ENCODE results near the gene LRRC26.

The LRRC26 gene, protein sequence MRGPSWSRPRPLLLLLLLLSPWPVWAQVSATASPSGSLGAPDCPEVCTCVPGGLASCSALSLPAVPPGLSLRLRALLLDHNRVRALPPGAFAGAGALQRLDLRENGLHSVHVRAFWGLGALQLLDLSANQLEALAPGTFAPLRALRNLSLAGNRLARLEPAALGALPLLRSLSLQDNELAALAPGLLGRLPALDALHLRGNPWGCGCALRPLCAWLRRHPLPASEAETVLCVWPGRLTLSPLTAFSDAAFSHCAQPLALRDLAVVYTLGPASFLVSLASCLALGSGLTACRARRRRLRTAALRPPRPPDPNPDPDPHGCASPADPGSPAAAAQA

DNA sequence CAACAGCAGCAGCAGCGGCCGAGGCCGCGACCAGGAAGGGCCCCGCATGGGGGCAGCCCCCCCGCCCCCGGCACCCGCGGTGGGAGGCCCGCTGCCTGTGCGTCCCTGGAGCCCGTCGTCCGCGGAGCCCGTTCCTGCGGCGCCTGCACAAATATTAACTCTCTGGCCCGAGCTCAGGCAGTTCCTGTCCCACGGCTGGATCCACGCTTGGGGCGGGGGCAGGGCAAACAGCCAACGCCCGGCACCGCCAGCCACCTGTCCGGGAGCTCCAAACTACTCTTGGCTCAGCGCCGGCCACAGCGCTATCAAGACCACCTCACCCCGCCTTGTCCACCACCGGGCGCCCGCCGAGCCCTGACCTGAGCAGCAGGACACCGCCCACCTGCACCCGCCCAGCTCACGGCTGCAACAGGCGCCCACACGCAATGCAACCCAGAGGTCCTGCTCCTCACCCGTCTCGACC lies at the start of gene LRRC26:
LRRC26 (minus strand) TSS at position 156 of the 463 bp plus-strand sequence; CDS start at position 48, 108 bp downstream.
- no peak for FAIRE-seq

DNA sequence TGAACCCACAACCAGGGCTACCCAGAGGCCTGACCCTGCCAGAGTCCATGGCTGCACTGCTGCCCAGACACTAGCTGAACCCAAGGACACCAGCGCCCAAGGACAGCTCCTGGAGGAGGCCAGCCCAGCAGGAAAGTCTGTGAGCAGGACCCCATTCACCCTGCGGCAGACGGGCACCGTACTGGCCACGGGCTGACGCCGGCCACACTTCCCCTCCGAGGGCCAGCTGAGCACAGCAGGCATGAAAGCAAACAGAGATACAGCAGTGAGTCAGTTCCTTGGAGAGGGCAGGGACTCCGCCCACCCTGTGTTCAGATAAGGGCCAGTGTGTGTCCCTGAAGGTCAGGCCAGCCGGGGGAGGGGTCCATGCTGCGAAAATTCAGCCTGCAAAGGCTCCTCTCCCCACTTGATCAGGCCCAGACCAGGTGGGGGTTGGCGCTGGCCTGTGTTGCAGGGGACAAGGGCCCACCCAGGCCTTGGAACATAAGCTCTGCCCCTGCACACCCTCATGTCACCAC lies 49.0 kb upstream of the LRRC26 start:
- FAIRE-seq, result no peak

DNA sequence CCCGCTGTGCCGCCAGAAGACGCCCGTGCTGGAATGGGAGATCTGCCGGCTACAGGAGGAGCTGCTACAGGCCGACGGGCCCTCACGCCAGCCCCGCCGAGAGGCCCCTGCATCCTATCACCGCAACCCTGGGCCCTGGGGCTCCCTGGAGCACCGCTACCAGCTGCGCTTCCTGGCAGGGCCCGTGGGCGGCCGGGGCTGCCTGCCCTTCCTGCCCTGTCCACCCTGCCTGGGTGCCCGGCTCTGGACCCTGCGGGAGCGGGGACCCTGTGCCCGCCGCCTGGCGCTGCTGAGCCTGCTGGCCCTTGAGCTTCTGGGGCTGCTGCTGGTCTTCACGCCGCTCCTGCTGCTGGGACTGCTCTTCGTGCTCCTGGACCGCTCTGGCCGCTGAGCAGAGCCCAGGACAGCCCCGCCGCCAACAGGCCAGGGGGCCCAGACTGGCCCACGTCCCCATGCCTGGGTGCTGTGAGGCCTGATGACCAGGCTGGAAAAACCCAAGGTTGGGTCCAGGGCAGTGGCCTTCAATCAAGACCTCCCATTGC lies 48.4 kb upstream of the LRRC26 start:
- no peak for FAIRE-seq

DNA sequence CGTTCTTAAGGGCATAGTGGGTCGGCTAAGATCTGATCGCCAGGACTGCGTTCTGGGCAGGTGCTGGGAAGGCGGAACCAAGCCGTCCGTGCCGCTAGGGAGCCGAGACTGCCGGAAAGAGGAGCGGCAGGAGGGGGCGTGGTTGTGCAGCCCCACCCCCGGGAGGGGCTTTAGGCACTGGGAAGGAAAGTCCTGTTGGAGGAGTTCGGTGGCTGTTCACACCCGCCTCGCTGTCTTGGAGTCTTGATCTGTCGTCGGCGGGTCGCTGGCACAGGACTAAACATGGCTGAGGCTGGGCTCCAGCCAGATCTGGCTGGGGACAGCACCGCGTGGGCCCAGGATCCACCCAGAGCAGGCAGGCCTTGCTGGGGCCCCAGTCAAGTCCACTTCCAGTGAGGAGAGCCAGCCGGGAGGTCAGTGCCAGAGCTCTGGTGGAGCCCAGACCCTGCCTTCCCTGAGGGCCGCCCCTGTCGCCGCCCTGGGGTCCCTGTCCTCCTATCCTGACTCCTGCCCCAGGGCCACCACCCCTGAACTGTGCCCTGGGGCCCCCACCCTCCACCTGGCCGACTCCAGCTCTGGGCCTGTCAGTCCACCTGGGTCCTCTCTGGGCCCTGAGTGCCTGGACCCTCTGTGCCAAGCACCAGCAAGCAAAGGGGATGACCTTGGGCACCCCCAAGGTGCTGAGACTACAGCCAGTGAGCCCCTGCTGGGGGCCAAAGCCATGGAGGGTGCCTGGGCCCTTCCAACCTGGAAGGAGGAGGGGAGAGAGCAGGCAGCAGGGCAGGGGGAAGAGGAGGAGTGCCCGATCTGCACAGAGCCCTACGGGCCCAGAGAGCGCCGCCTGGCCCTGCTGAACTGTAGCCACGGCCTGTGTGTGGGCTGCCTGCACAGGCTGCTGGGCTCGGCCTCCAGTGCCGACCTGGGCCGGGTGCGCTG lies 47.7 kb upstream of the LRRC26 start:
- no peak for FAIRE-seq

DNA sequence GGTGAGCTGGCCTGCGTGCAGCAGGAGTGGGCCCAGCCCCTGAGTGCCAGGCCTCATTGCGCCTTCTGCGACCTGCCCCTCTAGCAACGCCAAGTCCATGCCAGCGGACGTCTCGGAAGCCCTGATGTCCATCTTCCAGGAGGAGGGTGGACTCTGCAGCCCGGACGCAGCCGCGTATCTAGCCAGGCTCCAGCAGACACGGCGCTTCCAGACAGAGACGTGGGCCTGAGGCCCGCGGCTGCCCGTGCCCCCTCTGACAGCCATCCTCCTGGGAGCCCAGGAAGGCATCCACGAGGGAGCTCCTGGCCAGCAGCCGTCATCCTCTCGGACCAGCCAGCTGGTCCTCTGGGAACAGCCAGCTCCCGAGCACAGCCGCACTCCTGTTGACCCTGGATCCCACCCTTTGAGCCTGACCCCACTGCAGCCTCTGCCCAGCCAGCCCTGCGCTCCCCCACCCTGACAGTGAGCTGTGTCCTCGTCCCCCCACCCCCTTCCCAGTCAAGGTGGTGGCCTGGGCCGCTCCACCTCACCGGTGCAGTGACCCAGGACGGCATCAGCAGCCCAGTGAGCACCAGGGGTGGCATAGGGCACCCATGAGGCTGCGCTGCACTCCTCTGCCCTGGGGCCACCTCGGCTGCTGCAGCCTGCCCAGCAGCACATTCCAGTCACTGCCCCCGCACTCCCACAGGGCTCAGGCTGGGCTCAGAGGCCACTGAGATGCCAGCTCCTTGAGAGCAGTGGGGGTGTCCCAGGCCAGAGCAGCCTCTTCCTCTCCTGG lies 46.5 kb upstream of the LRRC26 start:
- FAIRE-seq, result no peak

DNA sequence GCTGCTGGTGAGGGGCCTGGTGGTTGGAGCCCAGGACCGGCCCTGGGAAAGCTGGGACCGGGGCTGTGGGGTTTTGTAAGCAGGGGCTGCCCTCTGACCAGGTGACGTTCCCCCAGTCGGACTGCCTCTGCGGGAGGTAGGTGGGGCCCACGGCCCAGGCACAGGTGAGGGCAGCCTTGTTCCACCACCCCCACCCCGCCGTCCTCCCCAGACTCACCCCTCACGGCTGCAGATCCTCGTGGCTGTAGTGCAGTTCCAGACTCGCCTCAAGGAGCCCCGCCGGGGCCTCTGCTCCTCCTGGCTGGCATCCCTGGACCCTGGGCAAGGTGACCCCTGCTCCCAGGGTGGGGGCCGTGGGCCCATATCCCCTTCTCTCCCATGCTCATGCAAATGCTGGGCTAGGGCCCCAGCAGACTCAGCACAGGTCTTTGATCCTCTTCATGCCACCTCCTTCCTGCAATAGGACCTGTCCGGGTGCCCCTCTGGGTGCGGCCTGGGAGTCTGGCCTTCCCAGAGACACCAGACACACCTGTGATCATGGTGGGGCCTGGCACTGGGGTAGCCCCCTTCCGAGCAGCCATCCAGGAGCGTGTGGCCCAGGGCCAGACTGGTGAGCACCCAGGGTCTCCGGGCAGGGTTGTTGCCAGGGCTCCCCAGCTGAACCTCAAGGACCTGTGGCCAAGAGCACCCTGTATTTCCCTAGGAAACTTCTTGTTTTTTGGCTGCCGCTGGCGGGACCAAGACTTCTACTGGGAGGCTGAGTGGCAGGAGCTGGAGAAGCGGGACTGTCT lies 45.5 kb upstream of the LRRC26 start:
- no peak for FAIRE-seq

DNA sequence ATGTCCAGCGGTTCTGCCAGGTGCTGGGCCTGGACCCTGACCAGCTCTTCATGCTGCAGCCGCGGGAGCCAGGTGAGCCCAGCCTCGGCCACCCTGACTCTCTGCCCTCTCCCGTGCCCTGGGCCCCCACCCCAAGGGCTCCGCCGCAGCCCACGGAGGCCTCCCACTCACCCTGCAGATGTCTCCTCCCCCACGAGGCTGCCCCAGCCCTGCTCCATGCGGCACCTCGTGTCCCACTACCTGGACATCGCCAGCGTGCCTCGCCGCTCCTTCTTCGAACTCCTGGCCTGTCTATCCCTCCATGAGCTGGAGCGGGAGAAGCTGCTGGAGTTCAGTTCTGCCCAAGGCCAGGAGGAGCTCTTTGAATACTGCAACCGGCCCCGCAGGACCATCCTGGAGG lies 44.8 kb upstream of the LRRC26 start:
- FAIRE-seq, result no peak

DNA sequence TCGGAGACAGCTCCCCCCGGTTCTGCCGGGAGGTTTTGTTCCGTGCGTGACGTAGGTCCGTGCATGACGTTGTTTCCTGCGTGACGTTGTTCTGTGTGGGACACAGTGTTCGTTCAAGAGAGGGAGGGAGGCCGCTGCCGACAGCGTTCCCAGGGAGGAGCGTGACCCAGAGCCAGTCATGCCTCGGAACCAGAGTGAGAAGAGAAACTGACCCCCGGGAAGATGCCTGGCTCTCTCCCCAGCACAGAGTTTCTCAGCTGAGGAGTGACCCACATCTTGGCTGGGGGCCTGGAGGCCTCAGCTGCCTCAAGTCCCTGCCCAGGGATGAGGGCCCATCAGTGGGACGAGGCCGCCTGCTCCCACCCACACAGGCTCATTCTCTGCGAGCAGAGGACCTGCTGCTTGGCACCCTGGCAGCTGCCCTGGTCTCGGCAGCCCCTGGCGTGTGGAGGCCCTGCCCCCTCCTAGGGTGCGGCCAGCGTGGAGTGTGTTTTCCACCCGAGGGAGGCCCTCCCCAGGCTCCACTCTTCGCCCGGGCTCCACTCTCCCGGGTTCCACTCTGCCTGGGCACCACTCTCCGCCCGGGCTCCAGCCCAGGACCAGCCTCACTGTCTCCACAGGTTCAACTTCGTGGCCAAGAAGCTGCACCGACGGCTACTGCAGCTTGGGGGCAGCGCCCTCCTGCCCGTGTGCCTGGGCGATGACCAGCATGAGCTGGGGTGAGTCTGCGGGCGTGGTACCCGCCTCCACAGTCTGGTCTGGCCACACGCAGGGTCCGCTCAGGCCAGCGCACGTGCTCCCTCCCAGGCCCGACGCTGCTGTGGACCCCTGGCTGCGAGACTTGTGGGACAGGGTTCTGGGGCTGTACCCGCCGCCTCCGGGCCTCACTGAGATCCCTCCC lies 43.6 kb upstream of the LRRC26 start:
- FAIRE-seq, result no peak

DNA sequence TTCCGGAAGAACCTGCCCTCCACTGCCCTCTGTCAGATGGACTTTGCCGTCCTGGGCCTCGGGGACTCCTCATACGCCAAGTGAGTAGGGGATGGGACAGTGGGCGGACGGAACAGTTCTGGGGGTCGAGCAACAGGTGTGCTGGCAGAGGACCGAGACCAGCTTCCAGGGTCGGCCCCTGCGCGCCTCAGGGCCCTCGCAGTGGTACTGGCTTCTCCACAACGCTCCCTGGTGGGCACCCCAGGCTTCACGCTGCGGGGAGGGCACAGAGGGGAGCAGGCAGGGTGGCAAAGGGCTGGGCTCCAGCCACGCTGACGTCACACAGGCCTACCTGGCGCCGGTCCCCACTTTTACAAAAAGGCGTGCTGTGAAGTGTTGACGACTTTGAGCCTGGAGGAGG lies 42.7 kb upstream of the LRRC26 start:
- FAIRE-seq, result no peak

DNA sequence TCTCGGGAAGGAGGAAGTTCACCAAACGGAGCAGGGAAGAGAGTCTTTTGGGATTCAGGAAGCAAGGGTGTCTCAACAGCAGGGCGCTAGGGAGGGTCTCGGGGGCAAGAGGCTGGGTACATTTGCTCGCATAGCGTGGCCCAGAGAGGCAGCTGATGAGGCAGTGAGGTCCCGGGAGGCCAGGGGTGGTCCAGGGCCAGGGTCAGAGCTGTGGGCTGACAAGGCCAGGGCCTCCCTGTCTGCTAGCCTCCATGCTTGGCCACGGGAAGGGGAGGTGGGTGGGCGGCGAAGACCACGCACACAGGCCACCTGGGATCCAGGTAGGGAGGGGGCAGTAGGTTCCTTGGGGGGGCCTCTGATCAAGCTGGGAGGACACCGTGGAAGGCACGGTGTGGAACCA lies 41.7 kb upstream of the LRRC26 start:
- no peak for FAIRE-seq

DNA sequence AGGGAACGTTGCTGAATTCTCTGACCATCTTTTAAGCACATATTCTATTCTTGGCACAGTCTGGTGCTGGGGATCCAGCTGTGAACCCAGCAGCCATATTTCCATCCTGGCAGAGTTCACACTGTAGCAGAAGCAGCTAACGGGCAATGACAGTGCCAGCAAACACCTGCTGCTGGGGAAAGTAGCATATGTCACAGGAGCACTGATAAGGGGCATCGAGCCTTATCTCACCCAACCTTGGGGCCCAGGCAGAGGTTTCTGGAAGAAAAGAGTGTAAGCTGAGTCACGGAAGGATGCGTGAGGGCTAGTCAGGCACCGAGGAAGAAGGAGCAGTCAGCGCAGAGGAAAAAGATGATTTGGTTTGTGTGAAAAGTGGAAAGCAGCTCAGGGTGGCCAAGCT lies 36.8 kb upstream of the LRRC26 start:
- no peak for FAIRE-seq

DNA sequence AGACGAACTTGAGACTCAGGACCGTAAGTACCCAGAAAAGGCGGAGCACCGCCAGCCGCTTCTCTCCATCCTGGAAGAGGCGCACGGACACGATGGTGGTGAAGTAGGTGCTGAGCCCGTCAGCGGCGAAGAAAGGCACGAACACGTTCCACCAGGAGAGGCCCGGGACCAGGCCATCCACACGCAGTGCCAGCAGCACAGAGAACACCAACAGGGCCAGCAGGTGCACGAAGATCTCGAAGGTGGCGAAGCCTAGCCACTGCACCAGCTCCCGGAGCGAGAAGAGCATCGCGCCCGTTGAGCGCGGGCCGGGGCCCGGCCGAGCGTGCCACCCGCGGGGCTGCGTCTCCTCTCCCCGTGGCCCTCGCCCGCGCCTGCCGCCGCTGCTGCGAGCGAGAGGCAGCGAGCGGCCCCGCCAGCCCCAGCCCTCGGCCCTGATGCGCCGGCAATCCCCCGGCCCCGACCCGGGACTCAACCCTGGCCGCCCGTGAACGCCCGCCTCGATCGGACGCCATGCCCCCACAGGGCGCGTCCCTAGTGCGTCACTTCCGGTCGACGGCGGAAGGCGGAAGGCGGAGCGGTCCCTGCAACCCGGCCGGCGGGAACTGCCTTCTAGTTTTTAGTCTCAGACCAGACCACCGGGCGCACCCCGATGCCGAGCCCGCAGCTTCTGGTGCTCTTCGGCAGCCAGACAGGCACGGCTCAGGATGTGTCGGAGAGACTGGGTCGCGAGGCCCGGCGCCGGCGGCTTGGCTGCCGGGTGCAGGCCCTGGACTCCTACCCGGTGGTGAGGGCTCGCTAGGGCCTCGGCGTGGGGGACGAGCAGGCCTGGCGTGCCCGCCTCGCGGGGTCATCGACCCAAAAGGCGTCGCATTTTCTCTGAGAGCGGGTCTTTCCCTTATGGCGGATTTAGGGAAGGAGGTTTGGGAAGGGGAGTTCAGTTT lies 35.5 kb upstream of the LRRC26 start, which contains the start of the genes NDOR1 and TMEM203:
NDOR1 (plus strand) TSS at position 575 of the 944 bp plus-strand sequence; CDS start at position 653, 78 bp downstream.
TMEM203 (minus strand) TSS at position 523 of the 944 bp plus-strand sequence; CDS start at position 289, 234 bp downstream.
- FAIRE-seq, result no peak

DNA sequence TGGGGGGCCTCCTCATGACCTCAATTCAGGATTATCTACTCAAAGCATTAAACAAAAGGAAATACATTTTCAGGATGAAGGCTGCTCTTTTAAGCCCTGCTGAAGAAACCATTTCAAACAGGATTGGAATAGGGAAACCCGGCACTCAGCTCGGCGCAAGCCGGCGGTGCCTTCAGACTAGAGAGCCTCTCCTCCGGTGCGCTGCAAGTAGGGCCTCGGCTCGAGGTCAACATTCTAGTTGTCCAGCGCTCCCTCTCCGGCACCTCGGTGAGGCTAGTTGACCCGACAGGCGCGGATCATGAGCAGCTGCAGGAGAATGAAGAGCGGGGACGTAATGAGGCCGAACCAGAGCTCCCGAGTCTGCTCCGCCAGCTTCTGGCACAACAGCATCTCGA lies 34.9 kb upstream of the LRRC26 start:
- FAIRE-seq, result no peak

DNA sequence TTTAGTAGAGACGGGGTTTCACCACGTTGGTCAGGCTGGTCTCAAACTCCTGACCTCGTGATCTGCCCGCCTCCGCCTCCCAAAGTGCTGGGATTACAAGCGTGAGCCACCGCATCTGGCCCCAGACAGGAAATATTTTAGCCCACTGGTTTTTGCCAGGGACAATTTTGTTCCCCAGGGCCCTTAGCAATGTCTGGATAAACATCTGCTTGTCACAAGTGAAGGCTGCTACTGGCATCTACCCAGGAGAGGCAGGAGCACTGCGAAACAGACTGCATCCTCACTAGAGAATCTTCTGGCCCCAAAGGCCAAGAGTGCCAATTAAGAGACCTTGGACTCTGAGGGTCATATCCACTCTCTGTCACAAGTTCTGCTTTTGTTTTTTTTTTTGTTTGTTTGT lies 33.1 kb upstream of the LRRC26 start:
- FAIRE-seq, result no peak

DNA sequence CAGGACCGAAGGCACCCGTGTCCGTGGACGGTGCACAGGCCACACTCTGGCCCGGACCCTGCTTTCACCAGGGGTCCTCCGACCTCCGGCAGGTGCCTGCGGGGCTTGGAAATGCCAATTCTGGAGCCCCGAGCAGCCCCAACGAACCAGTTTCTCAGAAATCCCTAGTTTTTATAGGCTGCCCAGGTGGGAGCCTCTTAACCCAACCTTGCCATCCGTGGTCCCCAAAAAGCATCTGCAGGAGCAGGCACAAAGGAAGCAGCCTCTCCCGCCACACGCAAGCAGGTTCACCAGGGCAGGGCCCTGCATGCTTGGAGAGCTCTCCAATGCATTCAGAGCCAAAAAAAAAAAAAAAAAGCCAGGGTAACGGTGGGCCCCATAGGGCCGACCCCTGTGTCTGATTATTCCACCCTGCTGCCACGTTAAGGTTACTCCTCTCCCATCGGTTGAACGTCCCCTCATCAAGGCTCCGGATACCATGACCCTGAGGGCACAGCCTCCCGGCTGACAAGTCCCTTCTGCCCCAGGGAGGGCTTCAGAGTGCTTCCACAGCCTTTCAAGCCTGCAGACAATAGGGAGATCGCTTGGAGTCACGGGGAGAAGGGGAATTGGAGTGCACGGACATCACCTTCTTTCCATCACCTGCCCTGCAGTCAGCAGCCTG lies 31.5 kb upstream of the LRRC26 start:
- no peak for FAIRE-seq

DNA sequence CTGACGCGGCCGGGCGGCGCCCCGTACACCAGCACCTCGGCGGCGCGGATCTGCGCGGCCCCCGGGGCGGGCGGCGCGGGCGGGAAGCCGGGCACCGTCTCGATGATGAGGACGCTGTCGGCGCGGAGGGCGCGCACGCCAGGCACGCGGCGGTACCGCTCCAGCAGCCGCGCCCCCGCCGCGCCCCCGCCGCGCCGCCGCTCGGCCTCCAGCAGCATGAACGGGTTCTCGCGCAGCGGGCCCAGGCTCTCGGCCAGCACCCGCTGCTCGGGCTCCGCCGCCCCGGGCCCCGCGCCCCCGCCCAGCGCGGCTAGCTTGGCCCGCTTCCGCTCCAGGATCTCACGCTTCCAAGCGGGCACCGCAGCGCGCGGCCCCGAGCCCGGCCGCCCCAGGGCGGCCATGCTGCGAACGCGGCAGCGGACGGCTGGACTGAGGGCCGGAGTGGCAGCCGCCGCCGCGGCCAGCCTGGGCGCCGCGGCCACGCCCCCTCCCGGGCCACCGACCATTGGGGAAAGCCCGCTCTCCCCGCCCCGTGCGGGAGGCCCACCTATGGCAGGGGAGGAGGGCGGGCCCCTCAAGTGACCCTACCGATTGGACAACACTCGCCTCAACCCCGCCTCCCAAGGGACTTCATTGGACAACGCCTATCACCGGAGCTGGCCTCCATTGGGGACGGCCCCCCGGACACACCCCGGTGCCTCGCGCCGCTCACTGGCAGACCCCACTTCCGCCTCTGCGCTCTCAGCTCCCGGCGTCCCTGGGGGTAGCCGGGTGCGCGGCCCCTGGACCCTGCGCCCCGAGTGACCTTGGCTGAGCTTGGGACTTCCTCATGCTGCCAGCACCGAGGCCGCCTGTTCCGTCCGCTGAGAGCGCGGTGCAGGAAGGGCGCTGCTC lies 30.7 kb upstream of the LRRC26 start, which contains the start of gene TPRN:
TPRN (minus strand) TSS at position 431 of the 894 bp plus-strand sequence; CDS start at position 401, 30 bp downstream.
- peak; percentile 83 for FAIRE-seq

DNA sequence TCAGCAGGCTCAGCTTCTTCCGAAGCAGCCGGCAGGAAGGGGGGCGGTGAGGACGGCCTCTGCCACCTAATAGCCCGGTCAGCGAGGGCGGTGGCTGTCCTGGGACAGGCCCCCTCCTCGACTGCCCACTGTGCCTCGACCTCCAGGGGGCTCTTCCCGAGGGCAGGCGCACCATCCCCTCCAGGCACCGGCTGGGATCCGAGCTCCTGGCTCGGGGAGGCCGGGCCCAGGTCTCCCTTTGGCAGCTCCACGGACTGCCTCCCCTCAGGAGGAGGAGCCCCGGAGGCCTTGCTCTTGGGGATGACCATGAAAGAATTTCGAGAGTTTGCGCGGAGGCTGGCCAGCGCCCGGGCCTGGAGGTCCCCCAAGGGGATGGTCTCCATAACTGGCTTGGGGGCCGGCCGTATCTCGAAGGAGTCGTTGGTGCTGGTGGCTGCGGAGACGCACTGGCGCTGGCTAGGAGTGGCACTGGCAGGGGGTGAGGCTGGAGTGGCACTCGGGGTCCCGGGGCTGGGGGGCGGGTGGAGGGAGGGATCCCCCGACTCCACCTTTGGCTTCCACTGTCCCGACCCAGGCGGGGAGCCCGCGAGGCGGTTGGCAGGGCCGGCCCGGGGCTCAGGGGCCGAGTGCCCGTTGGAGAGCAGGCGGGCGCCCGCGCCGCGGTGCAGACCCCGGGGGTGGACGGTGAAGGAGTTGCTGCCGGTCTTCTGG lies 29.7 kb upstream of the LRRC26 start:
- no peak for FAIRE-seq

Measured in TTC549 (cell line).